Measurements from ENCODE around the gene RNF180. TPM values are rescaled to one million over a fixed set of nuclear protein-coding genes. Genes with fewer than 3 reads are reported as not detected.
"Not testable (repeated sequence)": the region's sequence is repeated elsewhere in the genome, so short reads cannot be mapped to it uniquely, and the experiment has no call there.

Gene RNF180
- total RNA-seq, 1 experiment from 2014 or later, result 3.1 TPM

GRCh38 chr5:64180661-64181343 is 15.2 kb downstream of the RNF180 start:
- DNase-seq (ENCODE audit: low read depth), result peak; percentile 41

GRCh38 chr5:64181440-64181839 is 15.8 kb downstream of the RNF180 start:
- DNase-seq (ENCODE audit: low read depth), result no peak

DNA sequence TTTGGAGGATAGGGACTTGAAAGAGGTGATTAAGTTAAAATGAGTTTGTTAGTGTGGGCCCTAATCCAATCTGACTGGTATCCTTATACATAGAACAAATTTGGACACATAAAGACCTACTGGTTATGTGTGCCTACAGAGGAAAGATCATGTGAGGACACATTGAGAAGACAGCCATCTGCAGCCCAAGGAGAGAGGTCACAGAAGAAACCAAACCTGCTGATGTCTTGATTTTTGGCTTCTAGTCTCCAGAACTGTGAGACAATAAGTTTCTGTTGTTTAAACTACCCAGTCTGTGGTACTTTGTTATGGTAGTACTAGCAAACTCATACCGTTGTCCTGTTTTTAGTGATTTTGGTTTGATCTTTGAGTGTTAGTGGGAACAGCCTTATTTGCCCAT is 18.3 kb downstream of the RNF180 start:
- DNase-seq (ENCODE audit: low read depth), result no peak

DNA sequence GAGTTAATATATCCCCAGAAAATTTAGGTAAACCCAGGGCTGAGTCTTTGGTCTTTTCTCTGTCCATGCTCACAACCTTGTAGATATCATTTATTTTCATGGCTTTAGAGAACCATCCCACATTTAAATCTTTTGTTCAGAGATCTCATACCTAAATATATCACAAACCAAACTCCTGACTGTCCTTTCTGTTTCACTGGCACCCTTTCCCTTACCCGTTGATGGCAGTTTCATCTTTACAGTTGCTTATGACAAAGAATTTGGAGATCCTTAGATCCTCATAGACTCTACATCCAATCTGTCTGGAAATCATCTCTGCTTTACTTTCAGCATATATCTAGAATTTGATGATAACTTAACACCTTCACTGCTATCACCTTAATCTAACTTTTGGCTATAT is 19.2 kb downstream of the RNF180 start:
- no peak for DNase-seq (ENCODE audit: low read depth)

DNA sequence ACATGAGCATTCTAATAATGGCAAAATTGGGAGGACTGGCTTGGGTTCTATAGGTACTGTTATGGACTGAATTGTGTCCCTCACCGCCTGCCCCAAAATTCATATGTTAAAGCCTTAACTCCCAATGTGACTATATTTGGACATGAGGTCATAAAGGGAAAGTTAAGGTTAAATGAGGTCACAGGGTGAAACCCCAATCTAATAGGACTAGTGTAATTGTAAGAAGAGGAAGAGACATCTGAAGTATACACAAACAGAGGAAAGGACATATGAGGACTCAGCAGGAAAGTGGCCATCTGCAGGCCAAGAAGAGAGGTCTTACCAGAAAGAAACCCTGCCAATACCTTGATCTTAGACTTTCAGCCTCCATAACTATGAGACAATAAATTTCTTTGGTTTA is 23.1 kb downstream of the RNF180 start:
- no peak for DNase-seq (ENCODE audit: low read depth)

DNA sequence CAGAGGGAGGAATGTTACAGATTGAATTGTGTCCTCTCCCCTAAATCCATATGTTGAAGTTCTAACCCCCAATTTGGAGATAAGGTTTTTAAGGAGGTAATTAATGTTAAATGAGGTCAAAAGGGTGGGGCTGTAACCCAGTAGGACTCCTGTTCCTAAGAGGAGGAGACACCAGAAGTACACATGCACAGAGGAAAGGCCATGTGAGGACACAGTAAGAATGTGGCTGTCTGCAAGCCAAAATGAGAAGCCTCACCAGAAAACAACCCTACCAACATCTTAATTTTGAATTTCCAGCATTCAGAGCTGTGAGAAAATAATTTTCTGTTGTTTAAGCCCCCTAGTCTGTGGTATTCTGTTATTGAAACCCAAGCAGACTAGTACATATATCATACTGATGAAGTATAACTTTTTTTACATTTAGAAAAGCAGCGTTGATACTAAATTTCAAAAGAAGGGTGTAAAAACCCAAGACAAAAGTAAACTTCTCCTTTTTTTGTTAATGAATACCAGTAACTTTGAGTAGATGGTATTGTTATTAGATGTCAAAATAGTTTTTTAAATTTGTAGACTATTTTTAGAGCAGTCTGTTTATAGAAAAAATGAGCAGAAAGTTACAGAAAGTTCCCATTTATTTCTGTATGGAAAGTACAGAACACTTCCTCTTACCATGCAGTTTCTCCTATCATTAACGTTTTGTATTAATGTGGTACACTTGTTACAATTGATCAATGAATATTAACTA is 25.1 kb downstream of the RNF180 start:
- DNase-seq (ENCODE audit: low read depth), result no peak

- no peak for DNase-seq (ENCODE audit: low read depth)
Measured at GRCh38 chr5:64195981-64196380, 30.3 kb downstream of the RNF180 start.

GRCh38 chr5:64199425-64199824 is 33.8 kb downstream of the RNF180 start:
- no peak for DNase-seq (ENCODE audit: low read depth)

- no peak for DNase-seq (ENCODE audit: low read depth)
Measured at GRCh38 chr5:64201996-64202395, 36.4 kb downstream of the RNF180 start.

DNA sequence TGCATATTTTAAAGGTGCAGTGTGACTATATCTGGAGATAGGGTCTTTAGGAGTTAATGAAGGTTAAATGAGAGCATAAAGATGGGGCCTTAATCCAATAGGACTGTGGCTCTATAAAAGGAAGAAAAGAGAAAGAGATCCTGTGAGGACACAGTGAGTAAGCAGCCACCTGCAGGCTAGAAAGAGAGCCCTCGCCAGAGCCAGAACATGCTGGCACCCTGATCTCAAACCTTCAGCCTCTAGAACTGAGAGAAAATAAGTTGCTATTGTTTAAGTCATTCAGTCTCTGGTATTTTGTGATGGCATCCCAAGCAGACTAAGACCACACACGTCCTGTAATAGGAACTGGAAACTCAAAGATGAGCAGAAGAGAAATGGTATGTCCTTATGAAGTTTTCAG is 41.0 kb downstream of the RNF180 start:
- DNase-seq (ENCODE audit: low read depth), result no peak

GRCh38 chr5:64207978-64208377 is 42.3 kb downstream of the RNF180 start:
- DNase-seq (ENCODE audit: low read depth), result peak; percentile 43

DNA sequence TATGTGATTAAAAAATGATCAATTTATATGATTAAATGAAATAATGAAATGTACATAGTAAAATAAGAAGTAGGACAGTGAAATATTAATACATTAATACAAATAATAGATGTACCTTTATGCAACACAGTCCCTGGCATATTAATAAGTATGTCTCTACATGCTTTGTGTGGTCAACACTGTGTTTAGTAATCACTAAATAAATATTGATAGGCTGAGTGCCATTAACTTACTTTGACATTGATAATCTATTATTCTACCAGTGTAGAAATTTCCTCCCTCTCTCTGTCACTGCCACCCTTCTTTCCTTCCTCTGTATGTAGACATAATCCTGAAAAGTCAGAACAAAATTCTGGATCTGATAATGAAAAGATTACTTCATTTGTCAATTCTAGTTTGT is 43.7 kb downstream of the RNF180 start:
- no peak for DNase-seq (ENCODE audit: low read depth)

DNA sequence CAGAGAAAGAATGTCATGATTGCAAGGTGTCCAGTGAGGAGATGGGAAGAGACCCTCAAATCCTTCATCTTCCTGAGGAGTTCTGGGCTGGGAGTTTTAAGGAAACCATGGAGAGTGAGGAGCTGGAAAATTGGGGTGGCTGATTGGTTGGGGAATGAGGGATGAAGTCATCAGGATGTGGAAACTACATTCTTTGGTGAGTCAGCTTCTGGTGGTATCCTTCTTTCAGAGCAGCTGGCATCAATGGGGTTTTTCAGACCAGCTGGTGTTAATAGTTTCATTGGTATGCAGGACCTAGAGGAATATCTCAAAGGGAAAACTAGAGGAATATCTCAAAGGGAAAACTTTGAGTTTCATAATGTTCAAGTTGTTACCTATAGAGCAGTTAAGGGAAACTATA is 45.2 kb downstream of the RNF180 start:
- DNase-seq (ENCODE audit: low read depth), result peak; percentile 96

DNA sequence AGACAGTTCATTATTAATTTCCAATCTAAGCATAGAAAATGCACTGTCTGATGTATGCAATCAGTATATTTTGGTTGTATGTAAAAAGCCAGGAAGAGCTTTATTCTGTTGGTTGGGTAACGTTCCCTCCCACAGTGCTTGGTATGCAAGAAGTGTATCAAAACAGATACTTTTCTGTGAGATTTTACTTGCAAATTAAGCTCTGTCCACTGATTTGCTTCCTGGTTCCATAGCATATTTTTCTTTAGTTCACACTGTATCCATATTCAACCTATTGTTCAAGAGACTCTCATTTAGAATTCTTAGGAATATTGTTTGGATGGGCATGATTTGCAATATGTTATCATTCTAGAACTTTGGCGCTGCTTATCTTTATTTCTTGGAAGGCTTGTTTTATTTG is 47.4 kb downstream of the RNF180 start:
- no peak for DNase-seq (ENCODE audit: low read depth)

DNA sequence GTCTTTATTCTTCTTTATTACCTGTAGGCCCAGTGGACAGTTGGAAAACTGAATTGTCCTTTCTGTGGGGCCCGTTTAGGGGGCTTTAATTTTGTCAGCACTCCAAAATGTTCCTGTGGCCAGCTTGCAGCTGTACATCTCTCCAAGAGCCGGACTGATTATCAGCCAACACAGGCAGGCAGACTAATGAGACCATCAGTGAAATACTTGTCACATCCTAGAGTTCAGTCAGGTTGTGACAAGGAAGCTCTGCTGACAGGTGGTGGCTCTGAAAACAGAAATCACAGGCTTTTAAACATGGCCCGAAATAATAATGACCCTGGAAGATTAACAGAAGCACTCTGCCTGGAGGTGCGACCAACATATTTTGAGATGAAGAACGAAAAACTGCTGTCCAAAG is 47.9 kb downstream of the RNF180 start:
- DNase-seq (ENCODE audit: low read depth), result no peak

- no peak for DNase-seq (ENCODE audit: low read depth)
Measured at GRCh38 chr5:64214132-64214531, 48.5 kb downstream of the RNF180 start.

GRCh38 chr5:64221911-64222310 is 56.3 kb downstream of the RNF180 start:
- no peak for DNase-seq (ENCODE audit: low read depth)

GRCh38 chr5:64225286-64225981 is 59.8 kb downstream of the RNF180 start:
- DNase-seq (ENCODE audit: low read depth), result not testable (repeated sequence)

DNA sequence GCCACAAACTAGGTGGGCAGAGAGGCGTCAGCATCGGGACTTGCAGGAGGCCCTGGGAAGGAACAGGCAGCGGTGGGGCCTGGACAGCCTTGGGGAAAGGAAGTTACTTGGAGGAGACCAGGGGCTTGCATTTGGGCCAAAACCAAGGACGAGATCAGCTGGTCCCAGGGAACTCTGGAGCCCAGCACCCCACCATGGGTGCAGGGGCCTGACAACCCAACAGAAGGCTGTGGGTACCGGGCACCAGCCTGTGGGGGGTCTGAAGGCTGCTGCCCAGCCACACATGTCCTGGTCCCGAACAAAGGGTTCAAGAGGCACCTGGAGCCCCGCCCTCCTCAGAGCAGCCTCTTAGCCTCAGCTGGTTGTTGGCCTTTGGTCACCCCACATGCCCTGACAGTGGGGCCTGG is 61.5 kb downstream of the RNF180 start:
- DNase-seq (ENCODE audit: low read depth), result not testable (repeated sequence)

DNA sequence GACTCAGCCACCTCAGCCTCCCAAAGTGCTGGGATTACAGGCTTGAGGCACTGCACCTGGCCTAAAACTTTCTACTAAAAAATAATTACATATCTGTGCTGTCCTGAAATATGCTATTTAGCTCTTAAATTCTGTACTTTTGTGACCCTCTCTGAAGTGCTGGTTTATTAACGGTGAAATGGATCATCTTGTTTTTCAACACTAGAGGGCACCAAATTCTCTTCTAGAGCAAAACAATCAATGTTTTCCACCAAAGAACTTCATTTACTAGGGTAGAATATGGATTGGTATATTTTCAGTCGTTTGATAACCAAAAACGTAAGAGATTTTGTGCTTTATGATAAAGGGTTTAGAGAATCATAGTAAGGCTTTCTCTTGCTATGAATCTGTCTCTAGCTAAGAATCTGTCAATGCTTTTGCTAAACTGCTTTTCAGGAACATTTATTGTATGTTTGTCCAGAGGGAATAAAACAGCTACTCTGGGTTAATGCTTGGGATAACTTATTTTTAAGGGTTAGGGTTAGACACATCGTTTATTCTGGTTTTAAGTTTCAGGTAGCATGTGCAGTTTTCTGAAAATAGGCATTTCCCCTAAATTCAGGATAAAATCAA is 63.6 kb downstream of the RNF180 start:
- DNase-seq (ENCODE audit: low read depth), result peak; percentile 31

- no peak for DNase-seq (ENCODE audit: low read depth)
Measured at GRCh38 chr5:64260756-64261155, 95.1 kb downstream of the RNF180 start.

DNA sequence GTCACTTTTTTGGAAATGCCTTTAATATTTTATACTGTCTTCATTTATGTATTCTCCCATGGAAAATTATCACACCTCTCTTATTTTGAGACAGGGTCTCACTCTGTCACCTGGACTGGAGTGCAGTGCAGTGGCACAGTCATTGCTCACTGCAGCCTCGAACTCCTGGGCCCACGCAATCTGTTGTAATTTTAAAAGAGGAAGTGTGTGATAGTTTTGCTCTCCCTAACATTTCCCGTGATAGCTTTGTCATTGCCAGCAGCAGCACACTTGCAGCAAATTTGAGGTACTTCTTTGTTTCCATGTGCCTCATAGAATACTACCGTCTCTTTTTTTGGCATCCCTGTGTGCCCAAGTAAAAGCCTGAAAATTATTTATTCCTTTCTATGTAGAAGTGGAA is 103.5 kb downstream of the RNF180 start:
- DNase-seq (ENCODE audit: low read depth), result no peak
